HG03095 (cell line): Measurements from ENCODE around the gene C10orf90.

Source experiments
- ATAC-seq: cut with Tn5 transposase; IDR thresholded peaks from one replicate; pipeline ENCODE4 v1.9.1; 2021; ENCODE audit warnings: moderate library complexity; ENCODE audit not compliant: unreplicated experiment

C10orf90 gene

DNA sequence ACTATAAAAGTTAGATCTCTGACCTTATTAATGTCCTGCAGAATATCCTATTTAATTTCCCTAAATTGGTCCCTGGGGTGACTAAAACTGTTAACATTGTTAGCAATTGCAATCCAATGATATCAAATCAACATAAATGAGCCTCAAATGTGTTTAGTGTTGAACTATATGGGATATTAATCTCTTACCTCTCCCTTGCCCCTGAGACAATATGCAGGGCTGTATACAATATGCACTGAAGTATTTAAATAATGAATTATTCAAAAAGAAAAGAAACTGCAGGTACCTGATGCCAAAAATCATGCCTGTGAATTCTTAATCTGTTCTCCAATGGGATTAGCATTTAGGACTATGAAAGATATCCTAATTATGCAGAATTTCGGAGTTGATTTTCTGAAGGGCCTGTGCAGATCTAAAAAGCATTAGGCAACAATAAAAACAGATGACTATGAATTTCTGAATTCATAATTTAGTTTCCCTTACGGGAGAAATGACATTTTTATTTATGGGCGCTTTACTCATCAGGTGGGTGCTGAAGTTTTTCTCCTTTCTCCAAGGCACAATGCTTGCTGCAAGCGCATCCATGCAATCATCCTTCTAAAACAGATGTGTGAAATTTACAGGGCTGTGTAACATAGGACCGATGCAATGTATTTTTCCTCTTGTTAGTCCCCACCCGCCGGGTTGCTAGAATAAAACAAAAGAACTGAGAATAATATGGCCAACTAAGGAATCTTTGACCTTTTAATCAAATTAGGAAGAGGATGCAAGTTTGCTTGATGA is 5.4 kb upstream of the C10orf90 start:
- ATAC-seq: no peak

DNA sequence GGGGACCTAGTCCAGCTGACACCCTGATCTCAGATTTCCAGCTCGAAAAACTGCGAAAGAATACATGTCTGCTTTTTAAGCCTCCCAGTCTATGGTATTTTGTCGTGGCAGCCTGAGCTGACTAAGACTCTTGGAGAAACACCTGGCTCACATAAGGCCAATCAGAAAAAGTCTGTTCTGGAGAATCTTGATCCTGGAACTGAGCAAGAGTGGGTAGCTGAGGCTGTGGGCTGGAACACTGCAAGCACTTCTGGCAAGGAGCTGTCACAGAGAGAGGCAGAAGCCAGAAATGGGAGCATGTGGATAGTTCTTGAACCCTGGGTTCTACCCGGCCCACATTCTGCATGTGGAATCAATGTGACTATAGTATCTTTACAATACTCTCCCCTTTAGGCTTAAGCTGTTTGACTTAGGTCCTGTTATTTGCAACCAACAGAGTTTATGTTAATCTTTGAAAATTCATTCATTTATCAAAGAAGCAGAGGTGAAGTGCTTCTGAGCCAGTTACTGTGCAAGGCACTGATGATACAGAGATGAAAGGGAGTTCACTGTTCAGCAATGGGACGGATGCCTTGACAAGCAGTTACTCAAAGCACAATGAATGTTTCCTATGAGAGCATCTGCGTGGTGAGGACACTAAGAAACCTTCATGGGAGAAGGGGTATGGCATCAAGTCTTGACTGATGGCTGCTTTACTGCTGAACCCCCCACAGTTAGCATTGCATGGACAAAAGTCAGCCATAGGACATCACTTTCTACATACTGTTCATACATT is 4.4 kb upstream of the C10orf90 start:
- no peak for ATAC-seq

DNA sequence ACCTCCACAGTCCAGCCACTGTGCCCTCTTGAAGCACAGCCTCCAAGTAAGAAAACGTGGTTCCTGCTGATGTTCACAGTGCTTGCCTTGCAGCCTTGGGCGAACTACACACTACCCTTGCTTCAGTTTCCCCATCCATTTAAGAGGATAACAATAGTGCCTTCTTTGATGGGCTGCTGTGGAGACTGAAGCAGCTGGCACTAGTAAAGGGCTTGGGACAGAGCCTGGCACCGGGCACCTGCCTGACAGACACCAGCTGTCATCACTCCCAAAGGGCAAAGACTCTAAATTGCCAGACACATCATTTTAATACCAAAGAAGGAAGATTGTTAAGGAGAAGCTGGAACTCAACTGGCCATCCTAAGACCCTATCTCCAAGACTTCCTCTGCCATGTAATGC is 3.1 kb upstream of the C10orf90 start:
- ATAC-seq: no peak

DNA sequence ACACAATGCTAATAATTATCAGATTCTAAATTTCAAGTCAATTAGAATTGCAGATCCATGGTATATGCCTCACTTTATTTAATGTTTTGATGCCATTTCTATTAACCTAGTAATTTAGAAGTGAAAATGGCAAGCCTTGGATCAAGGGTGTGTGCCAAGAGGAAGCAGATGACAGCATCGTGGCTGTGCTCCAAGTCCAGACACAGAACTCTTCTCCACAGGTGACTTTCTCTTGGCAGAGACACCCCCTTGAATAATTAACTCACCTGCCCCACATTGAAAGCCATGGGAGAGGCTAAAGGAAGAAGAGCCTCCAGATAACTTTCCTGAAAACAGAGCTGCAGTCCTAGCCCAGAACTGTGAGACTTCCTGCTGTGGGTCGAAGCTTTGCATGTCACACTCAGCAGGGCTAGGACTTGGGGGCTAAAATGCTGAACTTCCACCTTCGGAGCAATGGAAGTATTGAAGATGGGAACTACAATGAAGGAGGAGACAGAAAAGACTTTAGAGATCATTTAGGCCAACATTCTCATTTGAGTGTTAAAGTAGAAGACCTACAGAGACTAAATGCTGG is 996 bp upstream of the C10orf90 start:
- ATAC-seq: no peak

DNA sequence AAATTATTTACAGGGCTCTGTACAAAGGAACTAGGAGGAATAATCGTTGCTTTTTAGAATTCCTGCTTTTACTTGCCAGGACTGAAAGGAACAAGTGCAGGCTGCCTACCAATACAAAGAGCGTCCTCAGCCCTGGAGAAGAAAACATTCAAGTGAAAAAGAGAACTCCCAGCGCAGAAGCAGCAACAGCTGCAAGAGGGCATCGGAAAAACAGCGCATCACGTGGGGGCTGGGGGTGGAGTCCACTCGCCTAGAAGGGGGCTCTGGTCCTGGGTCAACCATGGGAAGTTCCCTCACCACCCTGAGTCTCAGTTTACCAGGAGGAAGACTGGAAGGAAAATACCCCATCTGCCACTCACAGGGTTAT is 385 bp upstream of the C10orf90 start:
- no peak for ATAC-seq

DNA sequence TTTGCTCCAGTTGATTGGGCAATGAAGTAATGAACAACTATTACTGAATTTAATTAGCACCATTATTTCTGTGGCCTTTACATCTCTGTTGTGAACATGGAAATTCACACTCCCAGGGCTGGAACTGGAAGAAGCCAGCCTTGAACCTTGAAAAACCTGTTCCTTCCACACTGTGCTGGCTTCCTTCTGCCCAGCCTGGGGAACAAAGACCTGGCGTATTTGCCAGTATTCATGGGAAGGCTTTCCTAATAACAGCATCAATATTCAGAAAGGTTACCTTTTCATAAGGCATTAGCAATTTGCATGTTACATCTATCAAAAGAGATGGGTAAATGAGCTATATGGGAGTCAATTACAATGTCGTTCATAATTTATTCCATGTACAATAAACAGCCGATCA is 1.3 kb downstream of the C10orf90 start:
- no peak for ATAC-seq

DNA sequence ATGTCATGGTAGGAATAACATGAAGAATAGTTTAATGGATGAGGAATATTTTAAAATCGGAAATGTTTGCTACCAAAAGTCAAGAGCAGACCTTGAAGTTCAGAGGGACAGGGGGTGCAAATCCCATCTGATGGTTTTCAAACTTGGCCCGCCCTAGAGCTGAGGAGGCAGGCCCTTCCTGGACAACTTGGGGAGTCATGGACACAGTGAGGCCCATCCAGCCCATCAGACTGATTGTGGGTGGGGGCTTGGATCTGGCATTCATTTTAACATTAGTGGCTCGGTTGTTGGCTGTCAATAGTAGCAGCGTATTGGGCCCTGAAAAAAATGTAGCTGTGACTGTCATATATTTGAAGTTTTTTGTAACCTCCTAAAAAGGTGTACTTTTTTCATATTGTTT is 2.0 kb downstream of the C10orf90 start:
- no peak for ATAC-seq

DNA sequence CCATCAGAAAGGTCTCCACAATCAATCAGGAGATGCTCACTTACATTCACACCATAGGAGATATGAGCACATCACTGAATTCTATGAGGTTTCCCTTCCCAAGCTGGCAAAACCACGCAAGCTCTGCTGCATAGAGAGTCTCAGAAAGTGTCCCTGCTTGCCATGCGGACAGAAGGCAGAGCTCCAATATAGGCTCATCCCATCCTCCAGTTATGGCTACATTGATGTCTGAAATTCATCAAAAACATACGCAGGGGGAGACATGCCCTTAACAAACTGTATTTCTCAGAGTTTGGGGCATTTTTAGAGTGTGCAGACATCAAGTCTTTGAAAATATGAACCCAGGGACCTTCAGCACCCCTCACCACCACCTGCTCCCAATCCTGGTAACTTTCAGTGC is 2.9 kb downstream of the C10orf90 start:
- ATAC-seq: no peak

DNA sequence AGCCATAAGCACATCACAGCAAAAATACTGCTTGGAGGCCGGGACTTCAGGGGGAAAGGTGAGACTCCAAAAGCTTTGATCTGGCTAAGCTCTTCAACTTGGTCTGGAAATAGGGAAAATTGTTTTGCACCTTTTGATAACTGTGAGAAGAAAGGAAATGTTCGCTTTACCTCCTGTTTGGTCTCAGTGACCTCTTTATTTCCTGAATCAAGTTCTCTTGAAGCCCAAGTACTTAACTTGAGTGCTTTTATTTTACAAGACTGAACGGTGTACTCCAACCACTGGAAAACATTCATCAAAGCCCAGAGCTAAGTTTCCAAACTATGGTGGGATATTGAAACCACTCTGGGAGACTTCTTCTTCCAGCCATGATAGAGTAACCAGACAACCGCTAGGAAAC is 5.3 kb downstream of the C10orf90 start:
- ATAC-seq: no peak

DNA sequence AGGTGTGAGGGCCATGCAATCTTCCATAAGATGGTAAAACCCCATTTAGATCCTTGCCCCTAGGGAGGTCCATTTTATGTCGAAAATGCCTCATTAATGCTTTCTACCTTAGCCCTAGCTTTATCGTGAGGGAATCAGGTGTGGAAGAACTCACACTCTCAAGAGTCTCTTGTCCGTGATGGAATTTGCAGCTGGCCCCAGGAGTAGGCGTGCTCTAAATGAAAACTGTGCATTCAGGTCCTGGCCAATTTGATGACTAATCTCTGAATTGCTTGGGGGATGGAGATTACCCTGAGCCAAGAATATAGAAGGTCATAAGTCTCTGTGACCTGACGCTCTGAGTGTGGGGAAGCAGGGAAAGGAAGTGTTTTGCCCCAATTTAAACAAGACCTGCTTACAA is 6.6 kb downstream of the C10orf90 start:
- ATAC-seq: no peak

DNA sequence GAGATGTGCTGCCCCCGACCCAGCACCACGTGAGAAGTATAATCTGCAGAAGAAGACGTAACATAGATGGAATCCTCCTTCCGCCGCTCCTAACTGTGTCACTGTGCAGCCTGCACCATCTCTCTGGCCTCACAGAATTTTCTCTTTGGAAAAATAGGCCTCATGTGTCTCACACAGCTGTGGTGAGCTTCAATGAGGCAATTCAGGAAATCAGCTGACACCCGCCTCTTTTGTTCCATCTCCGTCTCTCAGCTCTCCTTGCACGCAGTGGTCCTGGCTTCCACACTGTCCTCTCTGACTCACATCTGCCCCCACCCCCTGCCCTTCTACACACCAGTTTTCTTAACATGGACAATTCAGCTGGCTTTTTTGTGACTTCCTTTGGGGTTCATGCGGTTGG is 7.2 kb downstream of the C10orf90 start:
- ATAC-seq: no peak

DNA sequence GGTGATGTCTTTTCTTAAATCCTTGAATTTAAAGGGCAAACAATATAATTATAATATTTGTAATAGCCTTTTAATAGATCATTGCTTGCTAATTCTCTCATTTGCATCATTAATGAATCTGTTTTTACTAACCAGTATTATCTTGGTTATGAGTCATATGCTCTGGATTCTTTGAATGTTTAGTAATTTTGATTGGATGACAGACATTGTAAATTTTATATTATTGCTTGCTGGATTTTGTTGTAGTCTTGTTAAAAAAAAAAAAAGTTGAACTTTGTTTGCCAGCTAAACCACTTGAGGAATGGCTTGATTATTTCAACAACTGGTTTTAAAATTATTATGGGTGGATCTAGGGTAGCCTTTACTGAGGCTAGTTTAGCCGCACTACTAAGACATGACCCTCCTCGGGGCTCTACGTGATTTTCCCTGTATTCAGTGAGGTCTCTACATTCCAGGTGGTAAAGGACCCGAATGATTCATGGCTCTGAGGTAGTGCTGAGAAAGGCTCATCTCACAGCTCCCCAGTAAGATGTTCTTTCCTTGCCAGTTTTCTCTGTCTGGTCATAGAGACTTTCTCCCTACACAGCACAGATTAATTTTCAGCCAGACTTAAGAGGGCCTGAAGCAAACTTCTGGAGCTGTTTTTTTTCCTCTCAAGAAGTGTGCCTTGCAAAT is 8.5 kb downstream of the C10orf90 start:
- ATAC-seq: no peak

DNA sequence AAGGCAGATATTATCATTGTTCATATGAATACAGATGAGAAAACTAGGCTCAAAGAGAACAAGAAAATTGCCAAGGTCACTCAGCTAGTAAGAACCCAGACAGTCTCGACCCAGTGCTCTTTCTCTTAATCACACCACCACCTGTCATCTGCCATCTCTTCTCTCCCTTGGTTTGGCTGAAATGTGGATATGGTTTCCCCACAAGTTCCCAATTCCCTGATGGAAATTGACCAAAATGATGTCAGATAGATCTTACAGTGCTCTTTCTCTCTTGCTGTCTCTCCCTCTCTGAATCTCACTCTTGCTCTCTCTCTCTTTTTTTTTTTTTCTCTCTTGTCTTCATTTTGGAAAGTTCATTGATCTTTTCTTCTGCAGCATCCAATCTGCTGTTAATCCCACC is 9.1 kb downstream of the C10orf90 start:
- no peak for ATAC-seq

DNA sequence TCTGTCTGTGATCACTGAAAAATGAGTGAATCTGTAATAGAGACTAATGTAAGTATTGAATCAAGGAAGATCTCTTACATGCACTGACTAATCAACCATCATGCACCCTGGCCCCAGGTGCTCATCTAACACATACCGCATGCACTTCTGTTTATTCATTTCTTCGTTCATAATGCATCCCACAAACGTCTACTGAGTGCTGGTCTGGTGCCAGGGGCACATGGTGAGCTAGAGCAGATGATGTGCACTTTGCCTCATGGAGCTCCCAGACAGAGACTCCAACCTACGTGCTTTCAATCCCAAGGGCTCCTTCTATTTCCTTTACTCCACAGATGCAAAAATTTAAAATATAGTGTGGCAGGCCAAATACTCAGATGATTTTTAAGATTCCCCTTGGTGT is 10.7 kb downstream of the C10orf90 start:
- no peak for ATAC-seq

DNA sequence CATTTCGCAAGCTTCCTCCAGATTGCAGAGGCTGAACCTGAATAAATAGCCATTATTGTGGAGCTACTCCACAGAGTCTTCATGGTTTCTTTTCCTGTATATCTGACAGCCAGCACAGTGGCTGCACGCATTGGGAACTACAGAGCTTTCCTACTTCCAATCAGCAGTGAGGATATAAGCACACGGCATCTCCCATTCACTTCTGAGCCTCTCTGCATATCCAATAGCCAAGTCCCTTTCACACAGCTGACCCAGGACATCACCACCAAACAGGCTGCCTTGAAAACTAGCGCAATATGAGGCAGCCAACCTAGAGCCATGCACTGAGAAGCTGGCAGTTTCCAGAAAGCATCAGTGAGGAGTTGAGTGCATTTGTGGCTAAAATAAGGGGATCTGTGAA is 11.6 kb downstream of the C10orf90 start:
- ATAC-seq: no peak

DNA sequence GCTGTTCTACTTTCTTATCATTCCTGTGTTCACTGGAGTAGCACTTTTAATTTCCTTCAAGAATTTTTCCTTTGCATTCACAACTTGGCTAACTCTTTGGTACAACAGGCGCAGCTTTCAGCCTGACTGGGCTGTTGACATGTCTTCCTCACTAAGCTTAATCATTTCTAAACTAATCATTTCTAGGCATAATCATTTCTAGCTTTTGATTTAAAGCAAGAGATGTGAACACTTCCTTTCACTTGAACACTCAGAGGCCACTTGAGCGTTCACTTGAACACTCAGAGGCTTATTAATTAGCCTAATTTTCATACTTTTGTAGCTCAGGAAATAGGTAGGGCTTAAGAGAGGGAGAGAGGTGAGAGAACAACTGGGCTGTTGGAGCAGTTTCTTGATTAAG is 15.9 kb downstream of the C10orf90 start:
- no peak for ATAC-seq

DNA sequence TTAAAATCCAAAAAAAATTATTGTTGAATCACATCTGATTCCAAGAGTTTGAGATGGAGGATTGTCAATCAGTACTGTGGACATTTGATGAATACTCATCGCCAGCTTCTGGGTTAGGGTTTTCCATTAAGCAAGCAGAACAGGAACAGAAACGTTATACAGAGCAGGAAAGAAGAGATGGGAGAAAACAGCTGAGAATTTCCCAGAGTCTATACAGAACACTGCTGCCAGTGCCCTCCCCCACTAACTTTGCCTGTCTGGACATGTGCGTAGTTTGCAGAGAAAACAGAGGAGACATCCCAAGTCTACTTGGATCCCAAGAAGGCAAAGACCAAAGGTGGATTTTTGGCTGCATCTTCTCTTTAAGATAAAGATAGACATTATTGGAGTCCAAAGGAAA is 19.0 kb downstream of the C10orf90 start:
- ATAC-seq: no peak

DNA sequence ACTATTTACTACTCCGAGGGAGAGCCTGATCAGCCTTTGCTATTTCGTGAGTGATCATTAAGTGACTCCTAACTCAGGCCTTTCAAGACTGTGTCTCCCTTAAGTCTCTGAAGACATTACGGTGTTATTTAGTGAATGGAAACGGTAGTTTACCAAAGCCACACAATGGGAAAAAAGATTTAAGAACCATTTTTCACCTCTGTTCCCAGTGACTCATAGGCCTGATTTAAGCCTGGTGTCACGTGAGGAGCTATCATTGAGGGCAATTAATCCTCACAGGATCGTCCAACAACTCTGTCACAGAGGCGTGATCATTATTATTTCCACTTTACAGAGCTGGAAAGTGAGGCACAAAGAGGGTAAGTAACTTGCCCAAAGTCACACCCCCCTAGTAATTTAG is 20.3 kb downstream of the C10orf90 start:
- ATAC-seq: no peak

DNA sequence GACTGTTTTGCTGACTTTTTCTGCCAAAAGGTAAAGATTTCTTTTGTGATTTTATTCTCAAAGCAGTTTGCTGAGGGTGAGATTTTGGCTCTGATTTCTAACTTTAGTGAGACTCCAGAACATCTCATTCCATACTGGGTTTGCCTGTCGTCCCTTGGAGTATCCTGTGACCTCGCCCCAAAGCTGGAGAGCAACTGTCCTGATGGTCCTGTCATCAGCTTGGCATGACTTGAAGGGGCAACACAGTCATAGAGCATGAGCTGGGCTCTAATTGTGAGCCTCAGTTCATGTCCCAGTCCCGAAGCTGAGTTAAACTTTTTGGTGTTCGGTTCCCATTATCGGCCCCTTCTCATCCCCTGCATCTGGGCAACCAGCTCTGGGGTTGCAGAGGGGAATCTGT is 23.4 kb downstream of the C10orf90 start:
- no peak for ATAC-seq

DNA sequence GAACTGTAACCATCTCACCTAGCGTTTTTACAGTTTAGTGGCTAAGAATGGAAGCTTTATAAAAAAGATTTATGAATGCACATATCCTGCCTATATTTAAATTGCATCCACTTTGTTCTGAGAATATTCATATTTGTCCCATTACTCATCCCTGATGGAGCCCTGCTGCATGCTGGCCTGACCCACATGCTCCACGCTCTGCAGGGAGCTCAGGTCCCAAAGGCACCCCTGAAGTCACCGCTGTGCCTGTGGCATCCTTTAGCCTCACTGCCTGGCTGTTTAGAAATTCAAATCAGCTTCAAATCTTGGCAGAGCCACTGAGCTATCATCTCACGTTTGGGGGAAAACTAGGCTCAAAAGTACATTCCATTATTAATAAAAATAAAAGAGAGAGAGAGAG is 24.4 kb downstream of the C10orf90 start:
- ATAC-seq: no peak

DNA sequence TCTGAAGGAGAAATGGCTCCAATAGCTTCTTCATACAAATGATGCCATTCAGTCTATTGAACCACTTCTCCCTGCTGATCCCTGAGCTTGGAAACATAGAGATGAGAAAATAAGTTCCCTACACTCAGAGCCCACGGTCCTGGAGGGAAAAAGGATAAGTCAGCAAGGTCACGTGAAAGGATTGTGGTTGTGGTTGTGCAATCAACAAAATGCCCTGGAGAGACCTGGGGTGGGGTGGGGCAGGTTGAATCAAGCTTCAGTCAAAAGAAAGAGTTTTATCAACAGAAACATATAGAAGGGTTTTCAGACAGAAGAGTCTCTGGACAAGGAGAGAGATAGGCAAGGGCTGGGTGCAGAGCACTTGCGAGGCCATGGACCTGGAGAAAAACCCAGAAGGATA is 30.1 kb downstream of the C10orf90 start:
- ATAC-seq: no peak

DNA sequence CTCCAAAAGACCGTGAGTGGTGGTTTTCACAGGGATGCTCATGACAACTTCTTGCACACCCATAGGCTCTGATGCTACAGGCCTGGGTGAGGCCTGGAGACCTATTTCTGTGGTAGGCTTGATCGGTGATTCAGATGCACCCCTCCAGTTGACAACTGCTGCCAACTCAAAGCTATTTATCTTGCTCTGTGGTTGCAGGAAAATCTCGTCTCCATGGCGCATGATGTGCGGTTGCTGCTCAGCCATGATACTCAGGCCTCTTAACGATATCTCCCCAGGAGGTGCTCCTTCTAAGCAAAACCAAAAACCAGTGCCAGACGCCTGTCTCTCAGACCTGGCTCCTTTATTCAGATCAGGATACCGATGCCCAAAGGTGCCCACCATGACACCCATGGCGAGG is 31.4 kb downstream of the C10orf90 start:
- no peak for ATAC-seq
